DMS 273 treated with DMSO at 0.1 percent for 48 hours (cell line): ENCODE results near the gene SPI1.

Source experiments
- DNase-seq: peaks from one replicate; lab custom pipeline; 2025; lab: John Stamatoyannopoulos, UW

The SPI1 gene

DNA sequence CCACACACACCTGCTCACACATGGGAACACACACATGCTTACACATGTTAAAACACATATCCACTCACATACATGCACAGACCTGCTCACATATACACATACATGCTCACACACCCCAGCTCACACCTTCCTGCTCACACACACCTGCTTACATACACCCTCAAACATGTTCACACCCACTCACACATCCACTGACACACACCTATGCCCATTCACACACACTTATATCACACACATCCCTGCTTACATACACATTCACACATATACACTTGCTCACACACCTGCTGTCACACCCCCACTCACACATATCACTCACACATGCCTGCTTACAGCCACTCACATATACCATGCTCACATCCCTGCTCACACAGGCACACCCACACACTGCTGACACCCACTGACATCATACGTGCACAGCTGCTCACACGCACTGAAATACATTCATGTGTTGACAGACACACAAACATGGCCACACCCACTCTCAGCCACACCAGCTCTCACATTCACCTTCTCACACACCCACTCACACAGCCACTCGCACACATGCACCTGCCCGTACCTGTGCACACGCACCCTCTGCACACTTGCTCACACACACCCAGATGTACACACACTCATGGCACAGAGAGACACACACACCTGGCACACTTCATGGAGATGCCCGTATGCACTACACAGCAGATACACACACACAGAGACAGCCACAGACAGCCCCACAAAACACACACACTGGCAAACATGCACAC is 20.2 kb downstream of the SPI1 start:
- no peak for DNase-seq

GRCh38 chr11:47356998-47357329 is 21.4 kb downstream of the SPI1 start:
- DNase-seq, result no peak

DNA sequence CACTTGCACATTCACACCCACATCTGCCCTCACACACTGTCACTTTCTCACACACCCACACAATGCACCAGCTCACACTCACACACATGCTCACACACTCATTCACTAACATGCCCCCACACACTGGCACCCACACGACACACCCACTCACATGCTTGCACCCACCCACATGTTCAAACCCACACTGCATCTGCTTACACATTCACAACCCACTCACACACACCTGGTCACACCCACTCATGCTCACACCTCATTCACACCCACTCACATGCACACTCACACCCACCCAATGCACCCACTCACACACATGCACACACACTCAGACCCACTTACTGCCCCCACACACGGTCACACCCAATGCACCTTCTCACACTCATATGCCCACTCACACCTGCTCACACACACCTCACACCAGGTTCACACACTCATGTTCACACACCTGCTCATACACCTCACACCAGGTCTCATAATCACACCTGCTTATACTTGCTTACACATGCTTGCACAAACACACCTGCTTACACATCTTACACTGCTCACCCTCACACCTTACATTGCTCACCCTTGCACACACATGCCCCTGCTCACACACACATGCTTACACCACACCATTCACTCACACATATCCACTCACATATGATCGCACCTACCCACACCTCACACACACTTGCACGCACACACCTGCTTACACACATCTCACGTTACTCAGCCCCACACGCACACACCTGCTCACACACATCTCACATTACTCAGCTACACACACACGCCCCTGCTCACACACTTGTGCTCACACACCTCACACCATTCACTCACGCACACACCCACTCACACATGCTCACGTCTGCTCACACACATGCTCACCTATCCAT is 22.0 kb downstream of the SPI1 start:
- no peak for DNase-seq

- DNase-seq, result peak; percentile 61
These were observed 22.8 kb downstream of the SPI1 start for GRCh38 chr11:47355283-47356128.

DNA sequence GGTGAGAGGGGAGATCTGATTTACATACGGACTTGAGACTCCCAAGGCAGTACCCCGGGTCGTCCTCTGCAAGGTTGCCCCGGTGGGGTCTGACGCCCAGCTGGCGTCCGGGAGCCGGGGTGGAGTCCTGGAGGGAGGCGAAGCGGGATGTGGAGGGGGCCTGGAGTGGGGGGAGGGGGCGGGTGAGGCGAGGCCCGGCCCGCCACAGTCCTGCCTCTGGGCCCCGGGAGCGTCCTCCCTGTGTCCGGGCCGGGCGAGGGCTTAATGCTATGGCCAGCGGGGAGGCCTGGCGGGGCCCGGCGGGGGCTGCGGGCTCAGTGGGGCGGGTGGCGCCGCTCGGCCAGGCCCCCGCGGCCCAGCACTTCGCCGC is 23.4 kb downstream of the SPI1 start:
- no peak for DNase-seq

GRCh38 chr11:47353978-47354774 is 24.2 kb downstream of the SPI1 start:
- DNase-seq, result no peak

GRCh38 chr11:47352556-47352955 is 25.8 kb downstream of the SPI1 start, which contains the start of gene MYBPC3:
MYBPC3 (minus strand) TSS chr11:47352702; CDS start chr11:47352647, 55 bp downstream.
- DNase-seq, result no peak

DNA sequence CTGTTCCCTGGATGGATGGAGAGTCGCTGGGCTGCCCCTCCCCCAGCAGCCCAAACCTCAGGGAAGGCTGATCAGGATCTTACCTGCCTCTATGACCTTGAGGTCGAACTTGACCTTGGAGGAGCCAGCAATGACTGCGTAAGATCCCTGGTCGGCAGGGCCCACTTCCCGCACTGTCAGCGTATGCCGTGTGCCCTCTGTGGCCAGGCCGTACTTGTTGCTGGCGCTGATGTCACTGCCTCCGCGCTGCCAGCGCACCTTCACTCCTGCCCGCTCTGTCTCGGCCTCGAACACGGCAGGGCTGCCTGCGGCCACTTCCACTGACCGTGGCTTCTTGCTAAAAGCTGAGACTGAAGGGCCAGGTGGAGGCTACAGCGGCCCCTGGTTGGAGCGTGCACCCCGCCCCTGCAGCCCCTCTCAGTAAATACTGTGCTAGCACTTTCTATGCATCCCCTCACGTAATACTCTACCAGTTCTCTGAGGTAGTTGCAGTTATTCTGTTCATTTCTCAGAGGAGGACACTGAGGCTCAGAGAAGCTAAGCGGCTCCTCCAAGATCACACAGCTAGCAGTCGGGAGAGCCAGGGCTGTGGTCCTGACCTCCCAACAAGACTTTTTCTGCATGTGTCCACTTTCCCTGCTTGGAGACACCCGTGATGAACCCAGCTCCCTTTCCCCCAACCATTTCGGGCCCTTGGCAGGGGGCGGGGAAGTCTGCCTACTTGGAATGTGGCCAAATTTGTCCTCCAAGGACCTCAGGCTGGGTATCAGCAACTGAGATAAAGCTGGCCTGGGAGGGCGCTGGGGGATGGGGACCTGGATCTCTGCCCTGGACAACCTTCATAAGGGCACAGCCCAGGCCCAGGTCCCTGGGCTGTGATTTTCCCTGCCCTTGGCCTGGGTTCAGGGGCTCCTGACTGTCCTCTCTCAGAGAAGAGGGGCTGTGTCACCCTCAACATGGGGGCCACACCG is 26.9 kb downstream of the SPI1 start:
- no peak for DNase-seq

- no peak for DNase-seq
These were observed 28.0 kb downstream of the SPI1 start for GRCh38 chr11:47350315-47350714.

DNA sequence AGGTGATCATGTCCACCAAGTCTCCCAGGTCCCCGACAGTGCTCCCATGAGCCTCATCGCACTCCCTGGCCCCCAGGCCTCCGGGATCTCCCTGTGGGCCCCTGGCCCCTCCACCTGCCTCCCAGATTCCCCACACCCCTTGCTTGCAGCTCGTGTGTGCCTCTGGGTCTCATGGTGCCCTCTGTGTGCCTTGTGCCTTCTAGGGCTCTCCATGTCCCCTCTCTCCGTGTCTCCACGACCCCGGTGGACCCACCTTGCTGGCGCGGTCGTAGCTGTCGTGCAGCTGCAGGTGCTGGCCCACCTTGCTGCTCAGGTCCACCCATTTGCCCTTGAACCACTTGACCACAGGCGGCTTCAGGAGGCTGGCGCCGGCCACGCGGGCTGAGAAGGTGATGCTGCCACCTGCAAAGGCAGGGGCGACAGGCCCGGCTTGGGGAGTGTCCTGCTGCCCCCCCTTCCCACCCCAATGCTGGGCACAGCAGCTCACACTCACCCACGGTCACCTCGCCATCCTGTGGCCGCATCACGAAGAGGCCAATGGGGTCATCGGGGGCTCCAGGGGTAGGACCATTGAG is 28.7 kb downstream of the SPI1 start:
- no peak for DNase-seq

GRCh38 chr11:47348859-47349258 is 29.5 kb downstream of the SPI1 start:
- DNase-seq, result no peak

GRCh38 chr11:47348131-47348802 is 30.1 kb downstream of the SPI1 start:
- no peak for DNase-seq

GRCh38 chr11:47347137-47347536 is 31.2 kb downstream of the SPI1 start:
- no peak for DNase-seq

DNA sequence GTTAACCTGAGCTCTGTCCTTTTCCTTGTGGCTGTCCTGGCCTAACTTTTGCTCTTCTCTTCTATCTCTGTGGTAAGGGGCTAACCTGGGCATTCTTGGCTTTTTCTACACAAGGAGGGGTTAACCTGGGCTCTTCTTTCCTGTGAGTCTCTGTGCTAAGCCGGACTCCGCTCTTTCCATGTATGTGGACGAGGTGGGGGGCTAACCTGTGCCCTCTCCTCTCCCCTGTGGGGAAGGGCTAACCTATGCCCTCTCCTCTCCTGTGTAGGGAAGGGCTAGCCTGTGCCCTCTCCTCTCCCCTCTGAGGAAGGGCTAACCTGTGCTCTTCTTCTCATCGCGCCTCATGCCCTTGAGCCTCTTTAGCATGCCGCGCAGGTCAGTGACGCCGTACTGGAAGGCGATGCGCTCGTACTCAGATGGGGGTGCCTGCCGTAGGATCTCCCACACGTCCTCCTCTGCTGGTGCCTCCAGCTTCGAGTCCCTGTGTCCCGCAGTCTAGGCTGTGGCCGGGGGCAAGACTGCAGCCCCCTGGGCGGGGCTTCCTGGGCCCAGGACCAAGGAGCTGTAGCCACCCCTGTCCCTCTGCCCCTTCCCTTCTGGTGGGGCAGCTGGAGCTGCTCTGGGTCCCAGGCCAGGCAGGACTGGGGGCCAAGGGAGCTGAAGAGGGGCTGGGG is 32.3 kb downstream of the SPI1 start:
- no peak for DNase-seq

- no peak for DNase-seq
These were observed 35.5 kb downstream of the SPI1 start for GRCh38 chr11:47342854-47343253.

GRCh38 chr11:47342036-47342803 is 36.1 kb downstream of the SPI1 start:
- no peak for DNase-seq

- DNase-seq, result no peak
These were observed 37.2 kb downstream of the SPI1 start for GRCh38 chr11:47340980-47341775.
